HEK293 (cell line): ENCODE results near the gene ZNF556.

Source experiments
- CTCF ChIA-PET: fragments of 350-600 bp; formaldehyde crosslinking; extraction: SDS; loops from one replicate; lab custom pipeline; 2021; ENCODE audit warnings: antibody characterized with exemption; lab: Yijun Ruan, JAX
- POLR2A ChIA-PET: fragments of 300-600 bp; formaldehyde crosslinking; extraction: SDS; loops from one replicate; lab custom pipeline; 2020; ENCODE audit warnings: antibody characterized with exemption, inconsistent platforms; lab: Yijun Ruan, JAX
- H3K27ac ChIP-seq: fragments of 200-500 bp; sonication (Bioruptor generic); 2 replicates; pipeline ENCODE4 v1.5.1; 2014; ENCODE audit warnings: low read depth, low read length, control low read depth, inconsistent platforms; ENCODE audit errors: extremely low read depth
- H3K36me3 ChIP-seq, 2 experiments: fragments of 200-500 bp in 1 of 2; sonication (Bioruptor generic) in 1 of 2; 1 replicate in 1 of 2; 2 replicates in 1 of 2; pipeline ENCODE4 v1.5.1; 2014 to 2017; ENCODE audit warnings: inconsistent platforms in 2 of 2, low read length in 2 of 2; ENCODE audit not compliant: control insufficient read depth in 2 of 2, insufficient read depth in 1 of 2
- H3K4me1 ChIP-seq: fragments of 200-500 bp; sonication (Bioruptor generic); 2 replicates; pipeline ENCODE4 v1.5.1; 2014; ENCODE audit warnings: mild to moderate bottlenecking, low read length, inconsistent platforms; ENCODE audit not compliant: control insufficient read depth, insufficient read depth
- H3K4me3 ChIP-seq: 2 replicates; pipeline ENCODE4 v1.5.1; 2011; ENCODE audit warnings: low read depth, mild to moderate bottlenecking, control low read depth, low read length, moderate library complexity
- H3K9me3 ChIP-seq: fragments of 200-500 bp; sonication (Bioruptor generic); 2 replicates; pipeline ENCODE4 v1.5.1; 2014; ENCODE audit warnings: low read depth, low read length, inconsistent platforms; ENCODE audit not compliant: control insufficient read depth, insufficient read depth
- BCL11A ChIP-seq: fragments of 450-650 bp; formaldehyde crosslinking; IDR thresholded peaks from 2 replicates; pipeline ENCODE4 v1.5.1; 2016; ENCODE audit warnings: low read depth, missing biosample characterization, missing genetic modification characterization
- GLIS1 ChIP-seq: fragments of 450-650 bp; formaldehyde crosslinking; IDR thresholded peaks from 2 replicates; pipeline ENCODE4 v1.5.1; 2016; ENCODE audit warnings: missing biosample characterization, missing genetic modification characterization
- OSR2 ChIP-seq: fragments of 450-650 bp; formaldehyde crosslinking; IDR thresholded peaks from 2 replicates; pipeline ENCODE4 v1.5.1; 2016; ENCODE audit warnings: missing biosample characterization, missing genetic modification characterization
- ZBTB44 ChIP-seq: fragments of 450-650 bp; IDR thresholded peaks from 2 replicates; pipeline ENCODE4 v1.5.1; 2018; ENCODE audit warnings: missing biosample characterization, mild to moderate bottlenecking, missing genetic modification characterization
- ZNF121 ChIP-seq: fragments of 450-650 bp; formaldehyde crosslinking; IDR thresholded peaks from 2 replicates; pipeline ENCODE4 v1.5.1; 2016; ENCODE audit warnings: missing biosample characterization, missing genetic modification characterization
- ZNF146 ChIP-seq: fragments of 450-650 bp; formaldehyde crosslinking; IDR thresholded peaks from 2 replicates; pipeline ENCODE4 v1.5.1; 2016; ENCODE audit warnings: missing biosample characterization, missing genetic modification characterization
- ZNF26 ChIP-seq: fragments of 450-650 bp; formaldehyde crosslinking; IDR thresholded peaks from 2 replicates; pipeline ENCODE4 v1.5.1; 2016; ENCODE audit warnings: missing biosample characterization, missing genetic modification characterization
- ZNF266 ChIP-seq: fragments of 450-650 bp; formaldehyde crosslinking; IDR thresholded peaks from 2 replicates; pipeline ENCODE4 v1.5.1; 2016; ENCODE audit warnings: missing biosample characterization, missing genetic modification characterization, low read depth
- ZNF37A ChIP-seq: fragments of 450-650 bp; IDR thresholded peaks from 2 replicates; pipeline ENCODE4 v1.5.1; 2018; ENCODE audit warnings: missing biosample characterization, missing genetic modification characterization
- ZNF529 ChIP-seq: fragments of 450-650 bp; formaldehyde crosslinking; IDR thresholded peaks from 2 replicates; pipeline ENCODE4 v1.5.1; 2017; ENCODE audit warnings: missing genetic modification characterization, missing biosample characterization; ENCODE audit not compliant: insufficient replicate concordance
- ZNF530 ChIP-seq: fragments of 450-650 bp; formaldehyde crosslinking; IDR thresholded peaks from 2 replicates; pipeline ENCODE4 v1.5.1; 2016; ENCODE audit warnings: low read depth, missing biosample characterization, missing genetic modification characterization
- ZNF548 ChIP-seq: fragments of 450-650 bp; formaldehyde crosslinking; IDR thresholded peaks from 2 replicates; pipeline ENCODE4 v1.5.1; 2016; ENCODE audit warnings: missing biosample characterization, missing genetic modification characterization
- ZNF610 ChIP-seq: fragments of 450-650 bp; formaldehyde crosslinking; IDR thresholded peaks from 2 replicates; pipeline ENCODE4 v1.5.1; 2016; ENCODE audit warnings: missing biosample characterization, missing genetic modification characterization, borderline replicate concordance
- ZNF654 ChIP-seq: fragments of 450-650 bp; formaldehyde crosslinking; IDR thresholded peaks from 2 replicates; pipeline ENCODE4 v1.5.1; 2016; ENCODE audit warnings: low read depth, missing biosample characterization, missing genetic modification characterization
- ZNF785 ChIP-seq: fragments of 450-650 bp; formaldehyde crosslinking; IDR thresholded peaks from 2 replicates; pipeline ENCODE4 v1.5.1; 2016; ENCODE audit warnings: missing biosample characterization, missing genetic modification characterization
- ZNF830 ChIP-seq: fragments of 450-650 bp; IDR thresholded peaks from 2 replicates; pipeline ENCODE4 v1.5.0; 2018; ENCODE audit warnings: missing biosample characterization, missing genetic modification characterization, low read depth, mild to moderate bottlenecking, moderate library complexity
- ZNF837 ChIP-seq: fragments of 450-650 bp; formaldehyde crosslinking; IDR thresholded peaks from 2 replicates; pipeline ENCODE4 v1.5.1; 2016; ENCODE audit warnings: missing biosample characterization, missing genetic modification characterization
- ZSCAN5A ChIP-seq: fragments of 450-650 bp; formaldehyde crosslinking; IDR thresholded peaks from 2 replicates; pipeline ENCODE4 v1.5.1; 2016; ENCODE audit warnings: missing biosample characterization, missing genetic modification characterization

ZNF556 gene

DNA sequence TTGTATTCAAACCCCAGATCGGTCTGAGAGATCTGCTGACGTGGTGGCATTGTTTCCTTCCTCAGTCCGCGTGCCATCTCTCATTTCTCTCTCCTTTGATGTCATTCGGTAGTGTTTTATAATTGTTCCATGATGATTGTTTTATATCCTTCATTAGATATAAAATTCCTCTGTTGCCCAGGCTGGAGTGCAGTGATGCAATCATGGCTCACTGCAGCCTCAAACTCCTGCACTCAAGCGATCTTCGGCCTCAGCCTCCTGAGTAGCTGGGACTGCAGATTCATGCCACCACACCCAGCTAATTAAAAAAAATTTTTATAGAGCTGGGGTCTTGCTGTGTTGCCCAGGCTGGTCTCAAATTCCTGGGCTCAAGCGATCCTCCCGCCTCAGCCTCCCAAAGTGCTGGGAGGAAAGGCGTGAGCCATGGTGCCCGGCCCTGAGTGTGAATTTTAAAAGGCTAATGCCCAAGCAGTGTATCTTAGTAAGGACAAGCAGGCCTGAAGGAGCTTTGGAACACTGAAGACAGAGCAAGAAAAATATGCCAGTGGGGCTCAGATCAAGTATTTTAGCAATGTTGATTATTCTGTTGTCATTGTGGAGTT, 38.9 kb downstream of the ZNF556 start:
- TF ChIP-seq ZNF121 (tag by site-specific recombination) (peak; percentile 84), ZBTB44 (tag by site-specific recombination) (no peak)
- H3K4me3 ChIP-seq, result no peak overlapping the region
- no peaks in the 10 kb centered on the region for H3K4me1 ChIP-seq
- POLR2A ChIA-PET, result no interaction called here
- no peaks in the 10 kb centered on the region for H3K9me3 ChIP-seq
- H3K27ac ChIP-seq, result no peak overlapping the region
- CTCF ChIA-PET, result no interaction called here
- no peaks in the 10 kb centered on the region; a peak in 1 of 3 replicates for H3K36me3 ChIP-seq

GRCh38 chr19:2906631-2907195, 39.6 kb downstream of the ZNF556 start:
- TF ChIP-seq ZNF830 (tag by site-specific recombination) (no peak), ZNF837 (tag by site-specific recombination) (no peak), ZNF266 (tag by site-specific recombination) (no peak), ZNF530 (tag by site-specific recombination) (no peak), ZNF610 (no peak), ZNF548 (tag by site-specific recombination) (no peak), ZNF529 (no peak), ZNF785 (tag by site-specific recombination) (no peak), ZNF37A (tag by site-specific recombination) (no peak)
- Histone ChIP-seq H3K27ac (no peak overlapping the region), H3K4me1 (no peaks in the 10 kb centered on the region), H3K9me3 (no peaks in the 10 kb centered on the region), H3K4me3 (no peak overlapping the region), H3K36me3 (peaks cover 0 to 1% of the 10 kb centered on the region in 2 experiments; a peak in 2 of 3 replicates)
- ChIA-PET CTCF (no interaction called here), POLR2A (no interaction called here)

DNA sequence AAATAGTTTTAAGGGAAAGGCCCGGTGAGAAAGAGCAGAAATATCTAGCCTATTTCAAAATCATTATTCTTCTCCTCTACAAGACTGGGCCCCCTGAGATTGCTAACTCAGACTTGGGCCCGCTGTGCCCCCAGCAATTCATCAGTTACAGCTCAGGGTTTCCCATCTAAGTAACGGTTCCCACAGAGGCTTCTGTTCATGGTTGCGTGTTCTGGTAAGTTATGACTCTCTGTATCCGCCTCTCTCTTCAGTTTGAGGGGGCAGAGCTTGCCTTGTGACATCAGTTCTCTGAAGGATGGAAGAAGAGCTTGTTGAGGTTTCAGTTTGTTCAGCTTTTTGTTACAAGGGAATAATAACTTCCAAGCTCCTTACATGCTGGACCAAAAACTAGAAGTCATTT, 45.2 kb downstream of the ZNF556 start:
- ChIA-PET CTCF (interaction anchor here (1.2 kb wide), 2 partner anchors 25 to 93 kb away, joined by 3 to 6 read pairs; partner anchors contain the start of gene ZNF554), POLR2A (no interaction called here)
- no peak overlapping the region for H3K4me3 ChIP-seq
- peaks cover 6 to 38% of the 10 kb centered on the region in 2 experiments; a peak in 2 of 3 replicates for H3K36me3 ChIP-seq
- no peaks in the 10 kb centered on the region for H3K9me3 ChIP-seq
- no peak overlapping the region for H3K27ac ChIP-seq
- no peaks in the 10 kb centered on the region for H3K4me1 ChIP-seq
- TF ChIP-seq ZNF146 (tag by site-specific recombination), result no peak
- TF ChIP-seq ZNF654 (tag by site-specific recombination), result no peak
- no peak for TF ChIP-seq OSR2 (tag by site-specific recombination)
- no peak for TF ChIP-seq GLIS1 (tag by site-specific recombination)
- no peak for TF ChIP-seq ZNF26 (tag by site-specific recombination)
- no peak for TF ChIP-seq ZSCAN5A (tag by site-specific recombination)
- no peak for TF ChIP-seq BCL11A (tag by site-specific recombination)
